GM21447 (cell line): ENCODE data around the gene NEURL1.
"Not testable (repeated sequence)": the region's sequence is repeated elsewhere in the genome, so short reads cannot be mapped to it uniquely, and the experiment has no call there.

Source experiments
- ATAC-seq: cut with Tn5 transposase; IDR thresholded peaks from one replicate; pipeline ENCODE4 v1.9.1; 2021; ENCODE audit not compliant: unreplicated experiment

NEURL1 gene

GRCh38 chr10:103602852-103603155 lies 109.3 kb downstream of the NEURL1 start:
- ATAC-seq: no peak

- no peak for ATAC-seq
These were observed 109.9 kb downstream of the NEURL1 start for GRCh38 chr10:103603382-103603781.

- no peak for ATAC-seq
These were observed 112.0 kb downstream of the NEURL1 start for GRCh38 chr10:103605359-103606096.

- not testable (repeated sequence) for ATAC-seq
These were observed 112.6 kb downstream of the NEURL1 start for GRCh38 chr10:103606097-103606438.

- ATAC-seq: not testable (repeated sequence)
These were observed 113.5 kb downstream of the NEURL1 start for GRCh38 chr10:103607051-103607450.

GRCh38 chr10:103608056-103608455 lies 114.6 kb downstream of the NEURL1 start:
- ATAC-seq: not testable (repeated sequence)

- ATAC-seq: no peak
These were observed 116.0 kb downstream of the NEURL1 start for GRCh38 chr10:103609231-103610082.

GRCh38 chr10:103610083-103610472 lies 116.6 kb downstream of the NEURL1 start:
- no peak for ATAC-seq

- no peak for ATAC-seq
These were observed 117.5 kb downstream of the NEURL1 start for GRCh38 chr10:103610921-103611511.

- no peak for ATAC-seq
These were observed 119.2 kb downstream of the NEURL1 start for GRCh38 chr10:103612462-103613365.

- ATAC-seq: no peak
These were observed 120.1 kb downstream of the NEURL1 start for GRCh38 chr10:103613616-103614015.

GRCh38 chr10:103614306-103615158 lies 121.0 kb downstream of the NEURL1 start:
- ATAC-seq: no peak

- ATAC-seq: no peak
These were observed 123.4 kb downstream of the NEURL1 start for GRCh38 chr10:103616705-103617601.

GRCh38 chr10:103617602-103618385 lies 124.3 kb downstream of the NEURL1 start:
- ATAC-seq: no peak

GRCh38 chr10:103618575-103619423 lies 125.3 kb downstream of the NEURL1 start:
- no peak for ATAC-seq

GRCh38 chr10:103619424-103620351 lies 126.2 kb downstream of the NEURL1 start:
- ATAC-seq: no peak
